ENCODE results near the gene PTX4. TPM values are rescaled to one million over a fixed set of nuclear protein-coding genes. Genes with fewer than 3 reads are reported as not detected.
"Not testable (repeated sequence)": the region's sequence is repeated elsewhere in the genome, so short reads cannot be mapped to it uniquely, and the experiment has no call there.

Gene PTX4
- total RNA-seq, 1 experiment from 2014 or later: not detected

- DNase-seq (ENCODE audit: low read depth): no peak
Measured at GRCh38 chr16:1485847-1486496, 2.8 kb downstream of the PTX4 start.

DNA sequence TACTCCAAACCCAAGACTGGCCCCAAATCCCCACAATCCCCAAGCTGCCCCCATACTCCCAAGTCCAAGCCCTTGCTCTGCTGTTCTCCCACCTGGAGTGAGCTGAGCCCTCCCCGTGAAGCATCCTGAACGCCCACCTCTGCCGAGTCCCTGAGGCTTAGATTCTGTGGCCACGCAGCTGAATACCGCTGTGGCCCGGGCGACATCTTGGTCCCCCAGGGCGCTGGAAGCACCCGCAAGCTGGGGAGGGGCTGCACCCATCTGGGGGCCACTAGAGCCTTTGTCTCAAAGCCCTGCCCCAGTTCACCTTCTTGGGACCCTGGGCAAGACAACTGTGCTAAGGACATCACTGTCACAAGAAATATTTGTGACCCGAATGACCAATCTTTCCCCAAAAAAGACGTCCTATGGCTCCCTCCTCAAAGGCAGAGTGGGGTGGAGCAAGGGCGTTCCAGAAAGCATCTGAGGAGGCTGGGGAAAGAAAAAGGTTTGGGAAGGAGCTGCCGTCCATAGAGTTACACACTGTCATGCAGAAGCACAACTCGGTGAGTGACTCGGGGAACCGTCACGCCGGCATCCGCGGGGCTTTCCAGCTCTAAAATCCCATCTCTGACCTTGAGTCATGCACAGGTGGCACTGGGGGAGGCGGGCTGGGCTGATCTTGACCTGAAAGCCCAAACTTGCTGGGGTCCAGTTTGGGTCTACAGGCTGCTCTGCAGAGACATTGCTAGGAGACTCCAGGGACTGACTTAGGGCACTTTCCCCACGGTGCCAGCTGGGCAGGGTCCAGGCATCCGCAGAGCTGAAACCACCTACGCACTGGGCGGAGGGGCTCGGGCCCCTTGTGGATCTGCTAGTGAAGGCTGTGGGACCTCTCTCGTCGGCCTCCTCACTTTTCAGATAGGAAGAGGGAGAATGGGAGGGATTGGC is 6.6 kb downstream of the PTX4 start:
- DNase-seq (ENCODE audit: low read depth): peak; percentile 67

DNA sequence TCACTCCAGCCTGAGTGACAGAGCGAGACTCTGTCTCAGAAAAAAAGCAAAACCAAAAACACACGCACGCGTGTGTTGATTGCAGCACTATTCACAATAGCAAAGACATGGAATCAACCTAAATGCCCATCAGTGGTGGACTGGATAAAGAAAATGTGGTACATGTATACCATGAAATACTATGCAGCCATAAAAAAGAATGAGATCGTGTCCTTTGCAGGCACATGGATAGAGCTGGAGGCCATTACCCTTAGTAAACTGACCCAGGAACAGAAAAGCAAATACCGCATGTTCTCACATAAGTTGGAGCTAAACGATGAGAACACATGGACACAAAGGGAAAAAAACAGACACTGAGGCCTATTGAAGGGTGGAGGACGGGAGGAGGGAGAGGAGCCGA is 9.8 kb downstream of the PTX4 start:
- DNase-seq (ENCODE audit: low read depth): not testable (repeated sequence)

DNA sequence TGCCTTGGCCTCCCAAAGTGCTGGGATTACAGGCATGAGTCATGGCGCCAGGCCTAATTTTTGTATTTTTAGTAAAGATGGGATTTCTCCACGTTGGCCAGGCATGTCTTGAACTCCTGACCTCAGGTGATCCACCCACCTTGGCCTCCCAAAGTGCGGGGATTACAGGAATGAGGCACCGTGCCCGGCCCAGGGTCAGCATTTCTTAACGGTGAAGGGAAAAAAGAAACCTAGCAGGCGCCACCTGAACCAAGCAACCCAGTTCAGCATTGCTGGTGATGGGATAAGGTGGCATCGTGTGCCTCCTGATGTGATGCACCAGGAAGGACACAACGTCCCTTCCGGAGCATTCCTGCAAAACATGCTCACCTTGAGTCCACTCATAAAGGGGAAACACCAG is 11.7 kb downstream of the PTX4 start:
- DNase-seq (ENCODE audit: low read depth): no peak

DNA sequence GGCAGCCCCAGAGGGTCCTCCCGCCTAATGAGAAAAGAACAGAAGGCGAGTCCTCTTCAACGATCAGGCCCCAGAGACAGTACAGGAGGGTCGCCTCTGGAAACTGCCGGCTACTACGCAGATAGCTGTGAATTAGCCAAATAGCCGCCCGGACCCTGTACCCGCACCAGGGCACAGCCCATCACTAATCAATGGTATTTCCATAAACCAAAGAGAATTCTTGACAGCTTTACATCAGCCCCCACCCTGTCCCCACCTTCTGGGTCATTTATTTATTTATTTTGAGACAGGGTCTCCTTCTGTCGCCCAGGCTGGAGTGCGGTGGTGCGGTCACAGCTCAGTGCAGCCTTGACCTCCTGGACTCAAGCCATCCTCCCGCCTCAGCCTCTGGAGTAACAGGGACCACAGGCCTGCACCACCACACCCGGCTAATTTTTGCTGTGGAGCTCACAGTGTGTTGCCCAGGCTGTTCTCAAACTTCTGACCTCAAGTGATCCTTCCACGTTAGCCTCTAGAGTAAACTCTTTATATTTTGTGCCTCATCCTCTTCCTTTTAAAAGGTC is 13.1 kb downstream of the PTX4 start:
- DNase-seq (ENCODE audit: low read depth): no peak

DNA sequence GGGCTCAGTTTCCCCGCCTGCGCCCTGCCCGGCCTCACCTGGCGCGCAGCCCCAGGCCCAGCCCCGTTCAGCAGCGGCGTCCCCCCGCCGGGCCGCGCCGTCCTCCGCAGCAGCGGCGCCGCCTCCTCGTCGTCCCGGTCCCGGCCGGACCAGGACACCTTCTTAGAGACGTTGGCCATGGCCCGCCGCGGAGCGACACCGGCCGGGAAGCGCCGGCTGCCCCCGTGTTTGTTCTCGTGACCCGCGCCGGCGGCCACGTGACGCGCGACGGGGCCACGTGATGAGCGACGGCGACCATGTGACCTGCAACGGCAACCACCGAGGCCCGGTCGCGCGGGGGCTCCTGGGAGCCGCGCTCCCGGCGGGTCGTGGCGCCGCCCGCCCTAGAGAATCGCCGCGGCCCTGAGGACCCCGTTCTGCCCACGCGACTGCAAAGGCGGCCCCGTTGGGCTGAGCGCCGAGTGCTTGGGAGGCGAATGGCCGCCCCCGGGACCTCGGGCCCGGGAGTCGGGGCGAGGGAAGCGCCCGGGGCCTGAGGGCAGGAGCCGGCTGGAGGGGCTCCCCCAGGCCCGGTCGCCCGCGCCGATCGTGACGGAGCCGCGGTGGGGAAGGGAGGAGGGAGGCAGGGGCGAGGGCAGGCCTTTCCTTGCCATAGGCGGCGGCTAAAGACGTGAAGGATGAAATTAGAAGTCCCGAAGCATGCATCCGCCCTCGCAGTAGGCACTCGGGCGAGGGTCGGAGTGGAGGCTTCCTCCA is 13.8 kb downstream of the PTX4 start, which contains the start of gene CLCN7:
CLCN7 (minus strand) TSS at position 233 of the 756 bp plus-strand sequence; CDS start at position 179, 54 bp downstream.
- peak; percentile 81 for DNase-seq (ENCODE audit: low read depth)

- no peak for DNase-seq (ENCODE audit: low read depth)
Measured at GRCh38 chr16:1474082-1474795, 14.5 kb downstream of the PTX4 start.

DNA sequence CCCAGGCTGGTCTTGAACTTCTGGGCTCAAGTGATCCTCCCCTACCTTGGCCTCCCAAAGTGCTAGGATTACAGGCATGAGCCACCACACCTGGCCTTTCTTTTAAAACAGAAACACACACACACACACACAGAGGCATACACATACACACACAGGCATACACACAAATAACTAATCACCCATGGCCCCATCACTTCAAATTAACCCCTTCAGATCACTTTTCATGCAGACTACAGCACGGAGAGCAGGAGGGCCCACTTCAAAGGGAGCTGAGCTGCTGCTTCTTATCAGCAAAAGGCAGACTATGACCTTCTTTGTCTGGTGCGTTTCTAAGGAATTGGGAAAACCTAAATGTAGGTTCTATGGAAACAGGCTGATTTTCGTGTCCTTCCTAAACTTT is 15.8 kb downstream of the PTX4 start:
- DNase-seq (ENCODE audit: low read depth): no peak

- no peak for DNase-seq (ENCODE audit: low read depth)
Measured at GRCh38 chr16:1471569-1472194, 17.1 kb downstream of the PTX4 start.

- DNase-seq (ENCODE audit: low read depth): peak; percentile 51
Measured at GRCh38 chr16:1470481-1471251, 18.1 kb downstream of the PTX4 start.

DNA sequence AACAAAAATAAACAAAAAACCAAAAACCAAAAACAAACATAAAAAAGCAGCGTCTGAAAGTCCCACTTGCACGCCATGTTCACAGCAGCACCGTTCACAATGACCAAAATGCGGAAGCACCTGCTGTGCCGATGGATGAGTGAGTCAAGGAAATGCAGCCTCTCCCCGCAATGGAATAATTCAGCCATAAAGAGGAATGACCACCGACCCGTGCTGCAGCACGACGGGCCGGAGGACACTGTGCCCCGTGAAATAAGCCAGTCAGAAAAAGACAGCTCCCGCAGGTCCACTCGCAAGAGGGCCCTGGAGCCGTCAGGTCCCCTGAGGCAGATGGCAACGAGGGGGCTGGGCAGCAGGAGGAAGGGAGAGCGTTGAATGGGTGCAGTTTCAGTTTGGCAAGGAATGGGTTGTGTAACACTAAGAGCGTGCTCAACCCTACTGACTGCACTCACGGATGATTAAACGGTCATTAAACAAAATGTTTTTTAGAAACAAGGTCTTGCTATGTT is 19.0 kb downstream of the PTX4 start:
- no peak for DNase-seq (ENCODE audit: low read depth)

DNA sequence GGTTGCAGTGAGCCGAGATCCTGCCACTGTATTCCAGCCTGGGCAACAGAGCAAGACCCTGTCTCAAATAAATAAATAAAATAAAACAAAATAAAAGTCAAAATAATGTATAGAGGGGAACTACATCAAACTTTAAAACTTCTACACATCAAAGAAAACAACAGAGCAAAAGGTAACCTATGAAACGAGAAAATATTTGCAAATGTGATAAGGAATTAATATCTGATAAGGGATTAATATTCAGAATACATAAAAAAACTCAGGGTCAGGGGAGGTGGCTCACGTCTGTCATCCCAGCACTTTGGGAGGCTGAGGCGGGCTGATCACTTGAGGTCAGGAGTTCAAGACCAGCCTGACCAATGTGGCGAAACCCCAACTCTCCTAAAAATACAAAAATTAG is 19.6 kb downstream of the PTX4 start:
- DNase-seq (ENCODE audit: low read depth): not testable (repeated sequence)

DNA sequence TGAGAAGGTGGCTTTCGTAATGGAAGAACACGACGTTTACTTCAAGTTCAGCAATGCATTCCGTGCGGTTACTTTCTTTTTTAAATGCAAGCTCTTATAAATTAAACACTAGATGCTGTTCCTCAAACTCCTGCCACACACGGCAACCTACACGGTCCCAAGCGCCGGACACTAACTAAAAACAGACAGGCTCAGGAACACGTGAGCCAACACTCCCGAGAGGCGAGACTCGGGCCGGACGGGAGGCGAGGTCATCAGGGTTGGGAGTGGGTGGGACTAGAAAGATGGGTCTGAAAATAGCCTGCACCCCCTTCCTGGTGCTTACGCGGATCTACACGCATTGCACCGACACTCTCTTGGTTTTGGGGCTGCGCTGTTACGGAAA is 20.3 kb downstream of the PTX4 start:
- DNase-seq (ENCODE audit: low read depth): no peak

- no peak for DNase-seq (ENCODE audit: low read depth)
Measured at GRCh38 chr16:1466968-1467521, 21.7 kb downstream of the PTX4 start.

- no peak for DNase-seq (ENCODE audit: low read depth)
Measured at GRCh38 chr16:1466054-1466453, 22.7 kb downstream of the PTX4 start.

DNA sequence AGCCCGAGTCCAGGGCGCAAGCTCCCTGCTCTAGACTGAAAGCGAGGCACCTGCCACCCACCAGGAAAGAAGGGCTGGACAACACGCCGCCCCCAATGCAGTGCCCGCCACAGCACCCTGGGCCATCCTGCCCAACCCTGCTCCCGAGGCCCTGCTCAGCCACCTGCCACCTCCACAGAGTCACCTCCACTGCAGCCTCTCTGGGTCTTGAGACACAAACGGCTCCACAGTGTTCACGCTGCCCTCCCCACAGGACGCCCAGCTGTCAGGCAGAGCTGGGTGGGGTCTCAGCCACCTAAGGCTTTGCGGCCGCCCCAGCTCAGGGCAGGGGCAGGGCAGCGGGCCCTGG is 23.2 kb downstream of the PTX4 start:
- no peak for DNase-seq (ENCODE audit: low read depth)

DNA sequence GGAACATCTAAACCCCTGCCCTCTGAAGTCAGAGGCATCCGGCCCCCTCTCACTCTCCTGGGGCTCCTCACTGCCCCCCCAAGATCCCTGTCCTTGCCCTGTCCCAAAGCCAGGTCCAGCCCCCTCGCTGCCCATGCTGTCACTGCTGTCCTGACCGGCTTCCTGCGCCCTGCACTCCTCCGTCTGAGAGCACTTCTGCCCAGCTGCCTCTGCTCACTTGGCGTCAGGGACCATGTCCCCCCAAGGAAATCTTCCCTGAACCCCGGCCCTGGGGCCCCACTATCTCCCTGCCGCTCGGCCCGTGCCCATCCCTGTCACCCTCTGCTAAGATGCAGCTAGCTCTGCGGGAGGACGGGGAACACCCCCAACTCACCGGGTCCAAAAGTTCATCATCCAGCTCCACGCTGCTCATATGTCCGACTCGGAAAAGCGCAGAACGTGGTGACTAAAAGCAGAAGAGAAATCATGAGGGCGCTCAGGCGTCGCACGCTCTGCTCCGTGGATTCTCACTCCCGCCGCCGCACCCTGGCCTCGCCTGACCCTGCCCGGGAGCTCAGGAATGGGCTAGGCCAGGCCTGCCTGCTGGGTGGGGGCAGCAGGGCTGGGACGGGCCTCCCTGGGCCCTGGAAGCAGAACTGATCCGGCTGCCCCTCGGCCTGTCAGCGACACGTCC is 23.7 kb downstream of the PTX4 start:
- DNase-seq (ENCODE audit: low read depth): no peak

DNA sequence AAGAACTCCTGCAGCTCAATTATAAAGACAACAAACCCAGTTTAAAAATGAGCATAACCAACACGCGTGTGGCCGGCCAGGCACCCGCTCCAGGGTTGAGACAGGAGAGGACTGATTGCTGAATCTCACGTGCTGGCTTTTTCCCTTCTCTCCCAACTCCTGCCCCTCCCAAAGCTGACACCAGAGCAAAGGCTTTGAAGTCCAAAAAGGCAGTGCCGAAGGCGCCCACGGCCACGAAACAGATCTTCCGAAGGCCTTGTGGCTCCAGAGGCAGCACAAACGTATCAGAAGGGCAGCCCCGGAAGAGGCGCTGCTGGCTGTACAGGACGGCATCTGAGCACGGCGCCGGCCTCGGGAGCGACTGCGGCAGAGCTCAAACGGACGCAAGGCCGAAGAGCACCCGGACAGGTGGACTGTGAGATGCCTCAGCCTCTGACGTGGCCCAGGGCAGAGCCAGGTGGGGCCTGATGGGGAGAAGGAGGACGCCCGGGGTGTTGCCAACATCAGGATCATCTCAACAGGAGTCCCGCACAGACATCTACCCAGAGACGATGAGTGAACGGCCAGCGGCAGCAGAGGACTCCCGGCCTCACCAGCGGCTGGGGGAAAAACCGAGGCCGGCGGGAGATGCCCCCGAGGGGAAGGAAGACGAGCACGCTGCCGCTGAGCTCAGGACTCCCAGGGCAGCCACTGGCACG is 24.4 kb downstream of the PTX4 start:
- no peak for DNase-seq (ENCODE audit: low read depth)

Measured in RPMI7951 (cell line).